A204.1 (cell line): ENCODE data around the gene TMEM170B.

ENCODE experiments used
- FAIRE-seq: peaks from 2 replicates; lab custom pipeline; 2012; peaks lifted over from hg19 to GRCh38; lab: Jason Lieb, UNC

TMEM170B gene, protein sequence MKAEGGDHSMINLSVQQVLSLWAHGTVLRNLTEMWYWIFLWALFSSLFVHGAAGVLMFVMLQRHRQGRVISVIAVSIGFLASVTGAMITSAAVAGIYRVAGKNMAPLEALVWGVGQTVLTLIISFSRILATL

GRCh38 chr6:11537229-11538051 lies at the start of gene TMEM170B:
Gene TMEM170B, plus strand, starts transcription at chr6:11537749. Its CDS starts 529 bp downstream, at chr6:11538278.
- FAIRE-seq, result no peak

- FAIRE-seq, result no peak
These were observed 46.6 kb upstream of the TMEM170B start for GRCh38 chr6:11490996-11491395.

DNA sequence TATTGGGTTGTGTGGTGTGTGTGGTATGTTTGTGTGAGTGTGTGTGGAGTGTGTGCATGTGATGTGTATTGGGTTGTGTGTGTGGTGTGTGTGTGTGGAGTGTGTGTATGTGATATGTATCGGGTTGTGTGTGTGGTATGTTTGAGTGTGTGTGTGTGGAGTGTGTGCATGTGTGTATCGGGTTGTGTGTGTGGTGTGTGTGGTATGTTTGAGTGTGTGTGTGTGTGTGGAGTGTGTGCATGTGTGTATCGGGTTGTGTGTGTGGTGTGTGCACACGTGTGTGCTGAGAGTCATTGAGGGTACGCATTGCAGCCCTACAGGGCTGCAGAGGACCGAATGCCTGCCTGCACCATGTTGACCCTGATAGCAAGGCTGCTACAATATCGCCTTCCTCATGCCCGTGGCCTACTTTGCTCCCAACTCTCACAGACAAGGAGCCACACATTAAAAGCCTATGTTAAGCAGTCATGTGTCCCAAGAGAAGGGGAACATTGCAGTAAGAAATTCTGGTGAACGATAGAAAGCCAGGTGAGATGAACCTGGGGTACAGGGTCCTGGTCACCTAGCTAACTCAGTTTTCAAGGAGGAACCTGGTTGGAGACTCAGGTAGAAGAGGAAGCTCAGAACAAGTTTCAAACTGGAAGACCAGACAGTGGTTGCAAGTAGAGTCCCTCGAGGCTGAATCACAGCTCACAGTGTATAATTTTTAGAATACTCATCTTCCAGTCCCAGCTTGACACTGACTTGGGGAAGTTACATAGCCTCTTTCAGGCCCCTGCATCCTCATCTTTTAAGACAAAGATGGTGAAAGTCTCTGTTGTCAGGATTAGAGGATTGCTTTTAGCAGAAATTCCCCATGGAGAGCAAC lies 45.7 kb upstream of the TMEM170B start:
- no peak for FAIRE-seq

DNA sequence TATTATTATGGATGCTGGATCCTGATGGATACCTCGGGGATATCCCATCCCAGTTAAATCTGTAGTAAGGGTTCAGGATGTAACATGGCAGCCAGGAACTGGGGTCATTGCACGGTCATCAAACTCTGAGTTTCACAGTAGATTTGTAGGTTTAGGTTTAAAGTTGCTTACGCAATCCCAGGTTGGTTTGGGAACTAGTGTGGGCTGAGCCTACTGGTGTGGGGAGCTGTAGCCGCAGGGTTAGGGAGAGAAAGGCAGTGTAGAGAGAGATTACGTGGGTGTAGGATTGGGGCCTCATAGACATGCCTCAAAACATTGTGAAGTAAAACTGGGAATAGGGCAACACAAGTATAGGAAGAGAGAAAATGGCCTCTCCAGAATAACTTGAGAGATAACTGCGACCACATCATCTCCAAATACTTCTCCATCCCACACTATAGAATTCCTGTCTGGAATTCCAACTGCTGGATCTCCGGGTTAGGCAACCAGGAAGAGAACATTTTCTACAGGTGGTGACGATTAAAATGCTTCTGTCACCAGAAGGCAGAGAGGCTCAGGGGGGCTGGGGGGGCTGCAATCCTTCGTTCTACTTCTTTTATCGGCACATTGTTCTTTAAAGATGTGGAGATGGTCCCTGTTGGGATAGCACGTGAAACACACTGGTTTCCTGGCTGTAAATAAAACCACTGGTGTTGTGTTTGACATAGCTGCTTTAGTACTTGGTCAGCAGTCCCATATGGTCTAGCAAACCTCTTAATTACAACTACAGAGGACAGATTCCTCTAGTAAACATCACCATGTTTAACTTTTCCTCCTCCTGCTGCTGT lies 44.9 kb upstream of the TMEM170B start:
- FAIRE-seq, result no peak

DNA sequence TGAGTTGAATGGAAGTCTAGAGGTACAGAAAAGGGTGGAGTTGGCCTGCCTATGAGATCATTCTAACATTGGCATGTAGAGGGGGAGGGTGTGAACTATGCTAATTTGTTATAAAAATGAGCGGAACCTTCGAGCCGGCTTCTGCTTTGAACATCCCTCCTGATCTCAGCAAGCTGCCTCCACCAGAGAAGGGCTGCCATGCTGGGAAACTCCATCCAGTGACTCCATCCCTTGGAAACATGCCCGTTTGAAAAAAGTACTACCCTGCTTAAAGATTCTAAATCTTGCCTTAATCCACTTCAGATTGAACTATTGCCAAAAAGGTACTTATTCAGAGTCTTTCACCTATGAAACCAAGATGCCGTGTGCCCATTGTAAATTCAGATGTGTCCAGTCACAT lies 43.6 kb upstream of the TMEM170B start:
- FAIRE-seq, result no peak

DNA sequence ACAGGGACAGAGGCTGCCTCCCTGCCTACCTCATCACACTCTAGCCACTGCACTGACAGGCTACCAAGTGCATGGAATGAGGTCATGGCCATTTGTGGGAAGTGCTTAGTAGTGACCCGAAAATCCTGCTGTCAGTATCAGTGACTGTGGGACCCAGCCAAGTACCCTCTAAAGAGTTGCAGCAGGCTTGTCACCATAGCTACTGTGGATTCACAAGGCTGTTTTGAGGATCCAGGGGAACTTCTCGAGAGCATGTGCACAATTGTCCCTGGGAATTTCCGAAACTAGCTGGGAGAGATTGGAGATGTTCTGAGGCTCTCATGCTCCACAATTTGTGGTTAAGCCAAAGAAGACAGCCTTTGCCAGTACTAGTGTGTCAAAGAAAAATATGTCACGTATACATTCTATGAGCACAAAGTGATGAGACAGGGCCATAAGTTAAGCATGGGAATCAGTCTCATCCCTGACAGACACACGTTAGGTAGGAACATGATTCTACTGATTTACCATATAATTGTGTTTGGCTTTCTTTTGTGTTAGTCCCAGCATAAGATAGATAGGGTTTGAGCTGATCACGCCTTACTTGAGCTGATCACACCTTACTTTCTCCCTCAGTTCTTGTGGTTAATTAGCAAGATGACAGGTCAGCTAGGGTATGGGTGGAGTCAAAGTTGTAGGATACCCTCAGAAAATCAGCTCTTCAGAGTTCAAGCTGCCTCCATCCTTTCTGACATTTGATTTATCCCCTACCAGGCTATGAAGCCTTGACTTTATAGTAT lies 42.6 kb upstream of the TMEM170B start:
- no peak for FAIRE-seq

GRCh38 chr6:11495565-11496145 lies 41.9 kb upstream of the TMEM170B start:
- no peak for FAIRE-seq

- FAIRE-seq, result peak; percentile 95
These were observed 41.1 kb upstream of the TMEM170B start for GRCh38 chr6:11496152-11497060.

DNA sequence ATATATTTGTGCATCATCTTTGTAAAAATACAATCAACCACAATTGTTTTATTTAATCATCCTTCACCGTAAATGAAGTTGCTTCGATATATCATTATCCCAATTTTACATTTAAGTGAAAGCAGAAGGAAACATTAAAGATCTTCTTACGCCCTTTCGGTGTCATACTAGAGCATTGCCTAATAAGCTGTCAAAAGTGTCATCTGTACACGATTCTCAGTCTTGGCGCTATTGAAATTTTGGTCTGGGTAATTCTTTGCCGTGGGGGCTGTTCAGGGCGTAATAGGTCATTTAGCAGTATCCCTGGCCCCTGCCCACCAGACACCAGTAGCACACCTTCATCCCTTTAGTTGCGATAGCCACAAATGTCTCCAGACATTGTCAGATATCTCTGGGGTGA lies 40.4 kb upstream of the TMEM170B start:
- FAIRE-seq, result no peak

- no peak for FAIRE-seq
These were observed 39.7 kb upstream of the TMEM170B start for GRCh38 chr6:11497881-11498280.

DNA sequence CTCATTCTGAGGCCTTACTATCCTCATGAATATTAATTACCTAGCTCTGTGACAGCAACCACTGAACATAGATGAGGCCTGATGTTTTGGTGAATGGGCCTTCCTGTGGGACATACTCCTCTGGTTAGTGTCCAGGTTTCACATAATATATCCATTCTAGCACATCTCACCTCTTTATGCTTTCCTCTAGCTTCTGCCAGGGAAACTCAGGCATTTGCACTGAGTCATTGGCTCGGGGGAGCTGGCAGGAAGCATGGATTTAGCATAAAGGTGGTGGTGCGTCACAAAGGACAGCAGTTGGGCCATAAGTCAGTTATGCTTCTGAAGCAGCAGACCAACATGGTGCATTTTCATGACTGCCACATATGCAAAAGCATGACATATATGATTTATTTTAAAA lies 37.5 kb upstream of the TMEM170B start:
- no peak for FAIRE-seq

DNA sequence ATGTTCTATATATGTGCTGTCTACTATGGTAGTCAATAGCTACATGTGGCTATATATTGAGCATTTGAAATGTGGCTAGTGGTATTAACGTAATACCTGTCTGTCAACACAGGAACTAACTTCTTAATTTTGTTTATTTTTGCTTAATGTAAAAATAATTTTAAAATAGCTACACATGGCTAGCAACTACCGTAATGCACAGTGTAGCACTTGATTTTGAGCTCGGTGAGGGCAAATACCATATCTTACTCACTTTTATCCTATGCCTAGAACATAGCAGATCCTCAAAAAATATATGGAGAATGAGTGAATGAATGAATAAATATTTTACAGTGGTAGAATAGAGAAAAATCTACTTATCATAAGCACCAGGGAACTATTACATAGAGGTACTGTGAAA lies 28.1 kb upstream of the TMEM170B start:
- FAIRE-seq, result no peak

DNA sequence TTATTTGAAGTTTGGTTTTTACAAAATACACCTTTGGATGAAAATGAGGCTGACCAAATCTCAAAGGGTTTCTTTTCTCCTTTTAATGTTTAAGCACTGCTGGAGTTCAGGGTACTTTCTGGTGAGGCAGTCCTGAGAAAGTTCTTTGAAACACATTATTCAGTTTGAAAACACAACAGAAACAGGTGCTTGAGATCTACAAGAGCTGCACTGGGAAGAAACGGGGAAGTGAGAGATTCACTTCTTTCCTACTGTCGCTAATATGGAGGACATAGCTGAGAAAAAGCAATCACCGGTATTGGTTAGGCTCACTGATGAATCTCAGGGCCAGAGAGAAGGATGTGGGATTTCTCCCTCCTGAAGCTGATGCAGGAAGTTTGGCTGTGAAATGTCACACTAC lies 22.9 kb upstream of the TMEM170B start:
- FAIRE-seq, result no peak

DNA sequence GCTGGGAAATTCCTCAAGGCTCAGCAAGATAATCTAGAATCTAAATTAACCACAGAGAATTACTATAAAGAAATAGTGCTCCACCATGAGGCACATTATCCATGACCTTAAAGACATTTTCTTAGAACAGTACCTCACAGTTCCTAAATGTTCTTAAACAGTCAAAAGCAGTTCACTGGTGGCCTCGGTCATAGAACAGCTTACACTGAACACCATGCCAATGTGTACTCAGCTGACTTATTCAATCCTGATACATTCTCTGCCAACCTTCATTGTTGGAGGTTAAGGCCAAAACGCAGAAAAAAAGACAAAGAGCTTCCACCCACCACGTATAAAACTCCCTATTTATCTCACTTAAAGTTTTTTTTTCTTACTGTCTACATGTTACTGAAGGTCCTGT lies 21.8 kb upstream of the TMEM170B start:
- no peak for FAIRE-seq

GRCh38 chr6:11522812-11523605 lies 14.5 kb upstream of the TMEM170B start:
- FAIRE-seq, result no peak

DNA sequence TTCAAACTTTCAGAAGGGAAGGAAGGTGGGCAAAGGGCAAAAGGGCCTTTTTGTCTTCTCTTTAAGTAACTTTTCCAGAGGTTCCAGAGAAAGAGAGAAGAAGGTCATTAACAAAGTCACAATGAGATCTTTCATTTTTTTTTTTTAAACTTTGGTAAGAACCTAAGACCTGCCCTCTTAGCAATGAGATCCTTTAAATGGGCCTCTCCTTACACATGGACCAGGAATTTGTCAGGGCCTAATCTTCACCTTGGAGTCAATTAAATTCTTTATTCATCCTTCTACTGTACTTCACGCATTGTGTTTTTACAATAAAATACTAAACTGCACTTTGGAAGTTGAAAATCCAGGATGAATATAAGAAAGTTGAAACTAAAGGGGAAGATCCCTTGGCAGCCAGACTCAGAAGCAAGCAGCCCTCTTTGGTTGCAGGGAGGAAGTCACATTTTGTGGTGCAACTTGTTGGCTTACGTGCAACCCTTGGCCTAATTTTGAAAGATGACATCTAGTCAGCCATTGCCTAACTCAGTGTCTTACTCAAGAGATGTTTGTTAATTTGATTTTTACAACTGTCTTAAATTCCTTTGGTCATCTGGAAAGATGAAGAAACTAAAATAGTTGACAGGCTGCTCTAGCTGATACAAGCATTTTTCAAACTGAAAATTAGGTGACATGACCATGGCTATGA lies 11.9 kb upstream of the TMEM170B start:
- FAIRE-seq, result no peak

GRCh38 chr6:11526156-11526505 lies 11.4 kb upstream of the TMEM170B start:
- no peak for FAIRE-seq

GRCh38 chr6:11527274-11527870 lies 10.2 kb upstream of the TMEM170B start:
- FAIRE-seq, result no peak
